Measurements from ENCODE around the gene SEC22A.
A peak's percentile ranks its signal among the peaks of the same experiment; 100 is the strongest.

The SEC22A gene, protein sequence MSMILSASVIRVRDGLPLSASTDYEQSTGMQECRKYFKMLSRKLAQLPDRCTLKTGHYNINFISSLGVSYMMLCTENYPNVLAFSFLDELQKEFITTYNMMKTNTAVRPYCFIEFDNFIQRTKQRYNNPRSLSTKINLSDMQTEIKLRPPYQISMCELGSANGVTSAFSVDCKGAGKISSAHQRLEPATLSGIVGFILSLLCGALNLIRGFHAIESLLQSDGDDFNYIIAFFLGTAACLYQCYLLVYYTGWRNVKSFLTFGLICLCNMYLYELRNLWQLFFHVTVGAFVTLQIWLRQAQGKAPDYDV

GRCh38 chr3:123201557-123202427, at the start of gene SEC22A:
Gene SEC22A (plus strand): TSS chr3:123201943. CDS start chr3:123209218, 7,275 bp downstream.
- peak; percentile 98 for DNase-seq (ENCODE audit: low spot score)

DNA sequence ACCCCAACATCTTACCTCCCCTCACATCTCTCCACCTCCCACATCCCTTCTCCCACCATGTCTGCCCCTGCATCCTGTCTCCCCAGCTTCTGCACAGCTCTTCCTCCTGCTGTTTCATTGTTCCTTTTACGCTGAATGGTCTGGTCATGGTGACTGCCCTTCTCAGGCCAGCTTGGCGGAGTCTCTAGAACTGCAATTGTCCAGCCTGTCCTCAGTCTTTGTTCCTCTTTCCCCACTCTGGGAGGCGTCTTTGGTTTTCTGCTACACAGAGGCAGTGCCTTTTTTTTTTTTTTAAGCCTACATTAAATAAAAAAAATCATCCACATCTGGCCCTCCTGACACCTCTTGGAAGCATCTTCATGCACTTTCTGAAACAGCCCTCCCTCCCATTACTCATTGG, 49.1 kb upstream of the SEC22A start:
- DNase-seq (ENCODE audit: low spot score) = no peak

DNA sequence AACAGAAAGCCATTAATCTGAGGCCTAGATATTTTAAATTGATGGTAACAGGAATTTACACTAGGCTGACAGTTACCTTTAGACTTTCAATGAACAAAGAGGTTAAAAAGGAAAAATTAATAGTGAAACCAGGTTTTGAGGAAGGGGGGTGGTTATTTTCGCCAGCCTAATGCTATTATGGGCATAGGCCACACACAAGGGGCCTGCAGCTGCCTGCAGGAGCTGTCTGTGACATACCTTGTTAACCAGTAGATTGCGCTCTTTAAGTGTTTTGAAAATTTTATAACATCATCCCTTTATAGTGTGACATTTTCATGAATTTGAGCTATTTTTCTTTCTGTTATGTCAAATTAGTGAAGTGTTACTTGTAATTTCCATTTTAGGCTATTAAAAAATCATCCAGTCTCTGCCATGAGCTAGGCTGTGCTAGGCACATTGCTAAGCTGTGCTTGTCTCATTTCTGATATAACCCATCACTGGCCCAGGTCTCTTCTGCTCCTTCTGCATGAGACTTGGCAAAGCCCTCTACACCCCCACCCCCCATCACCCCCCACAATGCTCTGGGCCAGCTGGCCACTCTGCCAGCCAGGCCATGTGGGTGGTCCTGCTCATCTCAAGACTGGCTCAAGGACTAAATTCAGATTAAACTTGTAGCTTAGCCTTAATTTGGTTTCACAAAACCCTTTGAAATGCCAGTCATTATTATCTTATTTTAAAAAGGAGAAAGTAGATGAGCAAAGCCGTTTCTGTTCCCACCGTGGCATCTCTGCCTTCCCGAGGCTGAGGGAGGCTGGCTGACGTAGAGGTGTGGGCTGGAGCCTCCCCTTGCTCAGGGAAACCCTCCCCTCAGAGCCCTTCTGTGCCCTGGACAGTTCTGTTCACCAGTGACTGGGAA, 48.4 kb upstream of the SEC22A start:
- DNase-seq (ENCODE audit: low spot score) = peak; percentile 80

DNA sequence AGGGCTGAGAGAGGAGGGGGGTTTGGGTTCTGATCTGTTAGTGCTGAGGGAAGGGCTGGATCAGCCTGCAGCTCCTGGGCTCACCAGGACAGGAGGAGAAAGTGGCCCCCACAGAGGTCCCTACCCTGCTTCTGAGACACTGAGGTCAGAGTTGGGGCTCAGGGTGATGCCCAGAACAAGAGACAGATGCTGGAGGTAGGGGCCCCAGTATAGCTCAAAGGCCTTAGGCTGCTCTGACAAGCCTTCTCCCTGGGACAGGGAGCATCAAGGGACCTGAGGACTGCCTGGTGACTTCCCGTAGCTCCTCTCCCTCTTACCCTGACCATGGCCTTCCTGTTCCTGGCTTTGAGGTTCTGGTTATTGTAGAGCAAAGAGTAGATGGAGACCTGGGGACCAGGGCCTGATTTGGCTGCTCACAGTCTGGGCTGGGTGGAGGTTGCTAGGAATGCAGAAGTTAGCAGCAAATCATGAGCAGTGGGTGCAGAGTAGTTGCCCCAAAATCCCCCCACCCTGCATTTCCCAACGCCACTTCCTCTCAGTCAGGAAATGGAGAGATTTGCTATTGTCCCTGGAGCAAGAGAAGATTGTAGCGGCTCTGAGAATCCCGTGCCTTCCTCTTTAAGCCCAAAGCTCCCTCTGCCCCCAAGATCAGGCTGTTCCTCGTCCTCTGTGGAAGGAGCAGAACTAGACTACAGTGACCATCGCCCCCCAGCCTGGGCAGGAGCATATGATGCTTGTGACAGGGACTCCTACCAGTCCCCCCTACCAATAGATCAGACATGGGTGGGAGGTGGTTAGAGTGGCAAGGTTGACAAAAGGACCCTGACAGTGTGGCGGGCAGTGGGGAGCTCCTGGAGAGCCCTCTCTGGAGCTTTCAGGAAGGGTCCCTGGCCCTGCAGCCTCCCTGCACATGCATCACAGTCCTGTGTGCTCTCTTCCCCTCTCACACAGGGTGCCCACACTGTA, 47.4 kb upstream of the SEC22A start:
- no peak for DNase-seq (ENCODE audit: low spot score)

DNA sequence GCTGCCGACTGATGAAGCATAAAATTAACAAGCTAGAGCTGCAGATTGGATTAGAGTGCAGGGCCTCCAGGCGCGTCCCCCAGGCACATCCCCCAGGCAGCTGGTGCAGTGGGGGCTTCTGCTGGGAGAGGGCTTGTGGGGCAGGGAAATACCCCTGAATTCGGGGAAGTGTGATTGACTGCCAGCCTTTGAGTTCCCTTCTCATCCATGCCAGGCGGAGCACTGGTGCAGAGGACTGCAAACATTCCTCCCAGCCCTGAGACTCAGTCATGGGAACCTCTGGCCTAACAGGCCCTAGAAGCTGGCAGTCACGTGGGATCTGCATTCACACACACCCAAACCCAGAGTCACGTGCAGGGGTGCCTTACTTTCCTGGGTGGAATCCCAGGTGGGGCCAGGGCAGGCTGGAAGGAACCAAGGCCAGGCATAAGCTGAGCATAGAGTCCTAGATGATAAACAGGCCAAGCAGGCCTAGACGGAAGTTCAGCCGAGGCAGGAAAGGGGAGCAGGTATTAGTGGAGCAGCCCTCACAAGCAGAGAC, 46.2 kb upstream of the SEC22A start:
- no peak for DNase-seq (ENCODE audit: low spot score)

DNA sequence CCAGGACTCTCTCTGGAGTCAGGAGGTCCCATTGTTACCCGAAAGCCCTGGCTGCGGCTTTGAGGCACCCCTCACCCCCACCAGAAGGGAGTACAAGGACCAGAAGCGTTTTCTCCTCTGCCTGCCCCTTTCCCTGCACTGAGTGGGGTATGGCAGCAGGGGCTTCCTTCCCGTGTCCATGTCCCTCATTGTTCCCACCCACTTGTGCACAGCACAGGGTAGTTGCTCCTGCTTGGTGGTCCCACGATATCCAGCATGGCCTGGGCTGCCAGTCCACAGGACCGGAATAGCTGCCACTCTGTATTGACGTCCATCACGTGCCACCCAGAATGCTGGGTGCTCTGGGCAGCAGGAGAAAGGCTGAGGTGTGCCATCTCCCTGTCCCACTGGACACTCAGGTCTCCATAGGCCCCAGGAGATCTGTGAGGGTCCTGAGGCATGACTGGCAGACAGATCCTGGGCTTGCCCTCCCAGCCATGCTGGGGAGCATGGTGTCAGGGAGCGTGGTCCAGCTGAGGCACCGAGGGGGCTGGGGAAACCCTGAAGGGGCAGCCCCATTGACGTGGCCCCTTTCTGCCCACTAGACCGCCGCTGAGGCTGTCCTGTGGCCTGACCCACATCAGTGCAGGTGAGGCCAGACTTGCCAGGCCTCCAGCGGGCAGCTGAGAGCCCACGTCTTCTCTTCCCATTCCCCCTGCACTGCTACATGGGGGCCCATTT, 45.3 kb upstream of the SEC22A start:
- no peak for DNase-seq (ENCODE audit: low spot score)

GRCh38 chr3:123157209-123157597, 44.5 kb upstream of the SEC22A start:
- DNase-seq (ENCODE audit: low spot score) = no peak

DNA sequence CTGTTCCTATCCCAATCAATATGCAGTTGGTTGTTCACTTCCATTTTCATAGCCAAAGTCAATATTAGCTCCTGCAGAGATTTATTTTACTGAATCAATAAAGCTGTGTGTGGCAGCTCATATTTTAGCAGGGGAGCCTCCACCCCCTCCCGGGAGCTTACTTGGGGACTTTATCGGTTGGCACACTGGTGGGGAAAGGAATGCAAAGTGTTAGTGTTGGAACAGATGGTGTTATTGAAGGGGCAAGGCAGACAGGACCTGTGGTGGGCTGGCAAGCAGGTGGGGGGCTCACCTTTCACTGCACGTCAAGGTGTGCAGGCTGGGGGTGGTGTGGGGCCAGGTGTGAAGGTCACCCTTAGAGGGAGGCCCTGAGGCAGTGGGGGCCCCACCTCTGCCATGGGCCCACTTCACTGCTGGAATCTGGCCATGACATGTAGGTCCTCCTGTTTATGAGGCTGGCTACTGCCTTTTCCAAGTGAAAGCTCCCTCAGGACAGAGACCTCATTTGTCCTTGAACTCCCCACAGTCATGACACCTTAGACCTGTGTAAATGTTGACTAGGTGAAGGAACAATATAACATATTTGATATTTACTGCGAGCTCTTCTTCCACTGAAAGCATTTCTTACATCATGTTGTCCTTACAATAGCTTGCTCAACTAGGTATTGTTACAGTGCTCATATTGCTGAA, 44.0 kb upstream of the SEC22A start:
- DNase-seq (ENCODE audit: low spot score) = no peak

DNA sequence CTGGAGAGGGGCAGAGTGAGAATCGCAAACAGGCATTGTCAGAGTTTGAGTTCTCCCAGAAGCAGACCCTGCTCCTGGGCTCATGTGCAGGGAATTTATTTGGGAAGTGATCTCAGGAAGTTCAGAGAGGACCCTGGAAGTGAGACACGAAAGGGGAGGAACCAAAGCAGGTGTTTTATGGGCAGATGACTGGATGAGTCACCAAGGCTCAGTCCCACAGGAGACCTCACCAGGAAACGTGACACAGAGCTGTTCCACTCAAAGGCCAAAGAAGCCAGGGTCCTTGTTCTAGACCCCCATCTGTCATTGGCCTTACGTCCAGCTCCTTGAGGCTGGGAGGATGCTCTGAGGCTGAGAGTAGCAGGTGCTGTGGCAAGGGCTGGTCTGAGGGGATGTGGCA, 43.4 kb upstream of the SEC22A start:
- no peak for DNase-seq (ENCODE audit: low spot score)

DNA sequence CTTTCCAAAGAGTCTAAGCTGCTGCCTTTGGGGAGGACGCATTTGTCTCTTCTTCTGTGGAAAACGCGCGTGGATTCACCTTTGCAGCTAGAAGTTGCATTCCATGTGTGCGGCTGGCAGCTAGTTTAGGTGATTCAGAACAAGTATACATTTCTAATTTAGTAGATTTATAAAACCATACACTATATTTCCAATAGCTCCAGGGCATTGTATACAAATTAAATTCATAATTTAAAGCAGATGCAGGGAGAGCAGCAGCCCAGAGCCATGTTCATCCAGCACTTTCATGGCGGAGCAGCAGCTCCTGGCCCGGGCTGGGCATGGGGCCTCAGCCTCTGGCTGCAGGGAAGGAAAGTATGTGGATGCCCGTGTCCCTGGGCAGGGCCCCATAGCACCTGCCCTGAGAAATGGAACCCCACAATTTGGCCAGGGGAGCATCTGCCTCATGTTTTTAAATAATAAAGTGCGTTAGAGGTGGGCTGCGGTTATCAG, 42.8 kb upstream of the SEC22A start:
- DNase-seq (ENCODE audit: low spot score) = no peak

DNA sequence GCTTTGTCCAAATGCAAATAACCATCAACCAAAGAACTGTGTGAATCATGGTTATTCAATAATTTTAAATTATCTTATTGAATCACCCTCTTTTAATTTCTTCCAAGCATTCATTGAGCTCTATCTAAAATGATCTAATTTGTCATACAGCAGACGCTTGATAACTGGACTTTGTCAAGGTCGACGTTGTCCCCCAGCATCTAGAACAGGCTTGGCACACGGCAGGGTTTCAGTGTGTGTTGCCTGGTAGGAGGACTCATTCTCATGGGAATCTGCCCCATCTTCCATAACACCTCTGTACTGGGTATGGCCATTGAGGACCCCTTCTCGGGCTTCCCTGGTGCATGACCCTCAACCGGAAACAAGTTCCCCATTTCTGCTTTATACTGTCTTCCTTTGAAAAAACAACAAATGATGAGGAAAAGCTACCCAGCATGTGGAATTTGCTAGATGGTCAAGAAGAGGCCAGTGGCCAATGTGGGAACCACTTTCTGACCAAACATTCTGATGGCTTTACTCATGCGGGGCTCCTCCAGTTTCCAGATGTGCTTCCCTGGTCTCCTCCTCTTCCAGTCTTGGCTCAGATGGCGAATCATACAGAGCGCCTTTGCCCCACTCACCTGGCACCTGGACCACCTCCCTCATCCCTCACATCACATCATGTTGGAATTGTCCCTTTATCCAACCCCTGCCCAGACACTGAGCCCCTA, 41.7 kb upstream of the SEC22A start:
- no peak for DNase-seq (ENCODE audit: low spot score)

GRCh38 chr3:123161167-123161566, 40.6 kb upstream of the SEC22A start:
- no peak for DNase-seq (ENCODE audit: low spot score)

DNA sequence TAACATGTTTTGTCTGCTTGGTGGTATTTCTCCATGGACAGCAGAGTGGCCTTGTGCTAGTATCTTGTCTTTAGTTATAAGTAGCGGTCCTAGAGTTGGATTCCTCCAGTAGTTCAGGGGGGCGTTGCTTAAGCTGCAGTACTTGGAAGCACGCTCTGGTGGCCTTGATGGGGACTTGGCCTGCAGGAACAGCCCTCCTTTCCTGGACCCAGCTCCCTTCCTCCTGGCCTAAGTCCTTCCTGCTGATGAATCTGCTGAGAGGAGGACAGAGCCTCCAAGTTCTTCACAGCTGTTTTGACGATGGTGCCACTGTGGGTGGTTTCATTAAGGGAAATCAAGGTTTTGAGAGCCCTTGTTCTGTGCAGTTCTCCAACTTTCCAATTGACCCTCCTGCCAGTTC, 38.6 kb upstream of the SEC22A start:
- DNase-seq (ENCODE audit: low spot score) = no peak

DNA sequence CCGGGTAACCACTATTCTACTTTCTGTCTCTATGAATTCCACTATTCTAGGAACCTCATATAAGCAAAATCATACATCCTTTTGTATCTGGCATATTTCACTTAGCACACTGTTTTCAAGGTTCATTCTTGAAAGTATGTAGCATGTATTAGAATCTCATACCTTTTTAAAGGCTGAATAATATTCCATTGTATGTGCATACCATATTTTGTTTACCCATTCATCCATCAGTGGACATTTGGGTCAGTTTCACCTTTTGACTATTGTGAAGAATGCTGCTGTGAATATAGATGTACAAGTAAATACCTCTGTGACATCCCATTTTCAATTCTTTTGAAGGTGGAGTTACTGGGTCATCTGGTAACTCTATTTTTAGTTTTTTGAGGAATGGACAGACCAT, 36.6 kb upstream of the SEC22A start:
- DNase-seq (ENCODE audit: low spot score) = no peak

DNA sequence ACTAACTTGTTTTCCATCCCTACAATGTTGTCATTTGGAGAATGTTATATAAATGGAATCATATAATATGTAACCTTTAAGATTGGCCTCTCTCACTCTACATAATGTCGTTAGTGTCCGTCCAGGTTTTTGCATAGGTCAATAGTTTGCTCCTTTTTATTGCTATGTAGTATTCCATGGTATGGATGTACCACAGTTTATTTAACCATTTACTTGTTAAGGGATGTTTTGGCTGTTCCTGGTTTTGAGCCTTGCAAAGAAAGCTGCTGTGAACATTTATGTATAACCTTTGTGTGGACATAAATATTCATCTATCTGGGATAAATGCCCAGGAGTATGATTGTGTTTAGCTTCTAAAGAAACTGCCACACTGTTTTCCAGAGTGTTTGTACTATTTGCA, 34.1 kb upstream of the SEC22A start:
- no peak for DNase-seq (ENCODE audit: low spot score)

GRCh38 chr3:123168122-123168521, 33.6 kb upstream of the SEC22A start:
- no peak for DNase-seq (ENCODE audit: low spot score)

- DNase-seq (ENCODE audit: low spot score) = no peak
Measured at GRCh38 chr3:123168605-123169004, 33.1 kb upstream of the SEC22A start.

DNA sequence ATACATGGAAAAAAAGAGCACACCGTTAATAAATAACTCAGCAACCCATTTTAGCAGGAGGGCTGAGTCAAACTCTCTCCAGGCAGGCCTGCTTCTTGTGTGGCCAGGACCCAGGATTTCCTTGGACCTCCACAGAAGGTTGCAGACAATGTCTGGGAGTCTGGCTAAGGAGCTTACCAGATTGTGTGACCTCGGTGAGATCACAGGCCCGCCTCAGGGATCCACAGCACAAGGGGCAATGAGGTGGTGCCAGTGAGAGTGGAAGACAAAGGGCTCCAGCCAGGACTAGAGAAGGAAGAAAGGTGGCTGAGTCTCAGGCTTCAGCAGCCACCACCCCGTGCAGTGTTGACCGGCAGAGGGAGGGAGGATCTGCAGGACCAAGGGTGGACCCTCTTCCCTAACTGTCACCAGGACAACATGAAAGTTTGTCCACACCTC, 32.2 kb upstream of the SEC22A start:
- DNase-seq (ENCODE audit: low spot score) = no peak

DNA sequence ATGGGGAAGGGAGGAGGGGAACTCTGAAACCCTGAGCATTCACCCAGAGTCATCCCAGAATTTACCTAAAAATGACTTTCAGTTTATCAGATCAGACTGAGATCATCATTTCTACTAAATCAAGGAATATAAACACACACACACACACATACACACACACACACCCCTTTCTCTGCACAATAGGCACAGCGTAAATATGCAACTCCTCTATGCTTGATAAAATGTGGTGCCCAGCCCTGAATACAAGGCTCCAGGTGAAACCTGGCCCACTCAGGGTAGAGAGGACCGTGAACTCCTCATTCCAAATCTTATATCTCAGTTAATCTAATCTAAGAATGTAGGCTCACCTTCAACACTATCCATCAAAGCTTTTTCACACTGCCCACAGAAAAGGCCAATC, 31.8 kb upstream of the SEC22A start:
- DNase-seq (ENCODE audit: low spot score) = no peak
